HEK293 (cell line): ENCODE results near the gene CTDSP2.

Experiments
- CTCF ChIA-PET: fragments of 350-600 bp; formaldehyde crosslinking; extraction: SDS; loops from one replicate; lab custom pipeline; 2021; ENCODE audit warnings: antibody characterized with exemption; lab: Yijun Ruan, JAX
- POLR2A ChIA-PET: fragments of 300-600 bp; formaldehyde crosslinking; extraction: SDS; loops from one replicate; lab custom pipeline; 2020; ENCODE audit warnings: antibody characterized with exemption, inconsistent platforms; lab: Yijun Ruan, JAX
- H3K27ac ChIP-seq: fragments of 200-500 bp; sonication (Bioruptor generic); 2 replicates; pipeline ENCODE4 v1.5.1; 2014; ENCODE audit warnings: low read depth, low read length, control low read depth, inconsistent platforms; ENCODE audit errors: extremely low read depth
- H3K36me3 ChIP-seq, 2 experiments: fragments of 200-500 bp in 1 of 2; sonication (Bioruptor generic) in 1 of 2; 1 replicate in 1 of 2; 2 replicates in 1 of 2; pipeline ENCODE4 v1.5.1; 2014 to 2017; ENCODE audit warnings: inconsistent platforms in 2 of 2, low read length in 2 of 2; ENCODE audit not compliant: control insufficient read depth in 2 of 2, insufficient read depth in 1 of 2
- H3K4me1 ChIP-seq: fragments of 200-500 bp; sonication (Bioruptor generic); 2 replicates; pipeline ENCODE4 v1.5.1; 2014; ENCODE audit warnings: mild to moderate bottlenecking, low read length, inconsistent platforms; ENCODE audit not compliant: control insufficient read depth, insufficient read depth
- H3K4me3 ChIP-seq: 2 replicates; pipeline ENCODE4 v1.5.1; 2011; ENCODE audit warnings: low read depth, mild to moderate bottlenecking, control low read depth, low read length, moderate library complexity
- H3K9me3 ChIP-seq: fragments of 200-500 bp; sonication (Bioruptor generic); 2 replicates; pipeline ENCODE4 v1.5.1; 2014; ENCODE audit warnings: low read depth, low read length, inconsistent platforms; ENCODE audit not compliant: control insufficient read depth, insufficient read depth
- GLIS1 ChIP-seq: fragments of 450-650 bp; formaldehyde crosslinking; IDR thresholded peaks from 2 replicates; pipeline ENCODE4 v1.5.1; 2016; ENCODE audit warnings: missing biosample characterization, missing genetic modification characterization
- IKZF3 ChIP-seq: fragments of 450-650 bp; IDR thresholded peaks from 2 replicates; pipeline ENCODE4 v1.5.0; 2018; ENCODE audit warnings: missing biosample characterization, mild to moderate bottlenecking, missing genetic modification characterization, moderate library complexity
- KLF10 ChIP-seq: fragments of 450-650 bp; IDR thresholded peaks from 2 replicates; pipeline ENCODE4 v1.5.1; 2018; ENCODE audit warnings: missing biosample characterization, mild to moderate bottlenecking, missing genetic modification characterization
- KLF8 ChIP-seq: fragments of 450-650 bp; formaldehyde crosslinking; IDR thresholded peaks from 2 replicates; pipeline ENCODE4 v1.5.1; 2016; ENCODE audit warnings: missing biosample characterization, missing genetic modification characterization
- PRDM1 ChIP-seq: fragments of 450-650 bp; formaldehyde crosslinking; IDR thresholded peaks from 2 replicates; pipeline ENCODE4; 2016; ENCODE audit warnings: missing biosample characterization, missing genetic modification characterization
- ZBTB17 ChIP-seq: fragments of 450-650 bp; formaldehyde crosslinking; IDR thresholded peaks from 2 replicates; pipeline ENCODE4 v1.5.1; 2016; ENCODE audit warnings: missing biosample characterization, missing genetic modification characterization
- ZBTB20 ChIP-seq: fragments of 450-650 bp; formaldehyde crosslinking; IDR thresholded peaks from 2 replicates; pipeline ENCODE4 v1.5.1; 2016; ENCODE audit warnings: missing biosample characterization, missing genetic modification characterization
- ZBTB48 ChIP-seq: fragments of 450-650 bp; formaldehyde crosslinking; IDR thresholded peaks from 2 replicates; pipeline ENCODE4 v1.5.1; 2016; ENCODE audit warnings: missing biosample characterization, missing genetic modification characterization
- ZBTB8A ChIP-seq: fragments of 450-650 bp; formaldehyde crosslinking; IDR thresholded peaks from 2 replicates; pipeline ENCODE4 v1.5.1; 2016; ENCODE audit warnings: missing biosample characterization, missing genetic modification characterization
- ZIC2 ChIP-seq: fragments of 450-650 bp; formaldehyde crosslinking; IDR thresholded peaks from 2 replicates; pipeline ENCODE4 v1.5.1; 2016; ENCODE audit warnings: missing biosample characterization, missing genetic modification characterization
- ZNF146 ChIP-seq: fragments of 450-650 bp; formaldehyde crosslinking; IDR thresholded peaks from 2 replicates; pipeline ENCODE4 v1.5.1; 2016; ENCODE audit warnings: missing biosample characterization, missing genetic modification characterization
- ZNF2 ChIP-seq: fragments of 450-650 bp; formaldehyde crosslinking; IDR thresholded peaks from 2 replicates; pipeline ENCODE4 v1.5.1; 2016; ENCODE audit warnings: missing biosample characterization, missing genetic modification characterization
- ZNF239 ChIP-seq: fragments of 450-650 bp; formaldehyde crosslinking; IDR thresholded peaks from 2 replicates; pipeline ENCODE4 v1.5.1; 2016; ENCODE audit warnings: missing biosample characterization, missing genetic modification characterization
- ZNF24 ChIP-seq: fragments of 450-650 bp; formaldehyde crosslinking; IDR thresholded peaks from 2 replicates; pipeline ENCODE4 v1.5.1; 2016; ENCODE audit warnings: missing biosample characterization, missing genetic modification characterization
- ZNF366 ChIP-seq: fragments of 450-650 bp; formaldehyde crosslinking; conservative IDR thresholded peaks from 2 replicates; pipeline ENCODE4 v1.5.1; 2016; ENCODE audit warnings: missing biosample characterization, missing genetic modification characterization
- ZNF510 ChIP-seq: fragments of 450-650 bp; formaldehyde crosslinking; IDR thresholded peaks from 2 replicates; pipeline ENCODE4 v1.5.1; 2018; ENCODE audit warnings: mild to moderate bottlenecking, missing genetic modification characterization, missing biosample characterization; ENCODE audit not compliant: insufficient replicate concordance
- ZNF561 ChIP-seq: fragments of 450-650 bp; IDR thresholded peaks from 2 replicates; pipeline ENCODE4 v1.5.1; 2018; ENCODE audit warnings: missing biosample characterization, missing genetic modification characterization, borderline replicate concordance
- ZNF660 ChIP-seq: fragments of 450-650 bp; IDR thresholded peaks from 2 replicates; pipeline ENCODE4 v1.5.1; 2018; ENCODE audit warnings: missing biosample characterization, mild to moderate bottlenecking, missing genetic modification characterization
- ZXDB ChIP-seq: fragments of 450-650 bp; formaldehyde crosslinking; IDR thresholded peaks from 2 replicates; pipeline ENCODE4 v1.5.1; 2016; ENCODE audit warnings: missing biosample characterization, missing genetic modification characterization
- TF ChIP-seq, protein P1 (sequence below): fragments of 450-650 bp; formaldehyde crosslinking; optimal IDR thresholded peaks from 2 replicates; pipeline ENCODE3; 2016; ENCODE audit warnings: missing biosample characterization, mild to moderate bottlenecking, missing genetic modification characterization
- TF ChIP-seq, protein P2 (sequence below): fragments of 450-650 bp; formaldehyde crosslinking; IDR thresholded peaks from 2 replicates; pipeline ENCODE4 v1.5.1; 2016; ENCODE audit warnings: missing biosample characterization, missing genetic modification characterization, borderline replicate concordance
- TF ChIP-seq, protein P3 (sequence below): fragments of 450-650 bp; formaldehyde crosslinking; IDR thresholded peaks from 2 replicates; pipeline ENCODE4 v1.5.1; 2017; ENCODE audit warnings: missing biosample characterization, missing genetic modification characterization
- TF ChIP-seq, protein P4 (sequence below): fragments of 450-650 bp; formaldehyde crosslinking; IDR thresholded peaks from 2 replicates; pipeline ENCODE4 v1.5.1; 2016; ENCODE audit warnings: missing biosample characterization, missing genetic modification characterization
- TF ChIP-seq, protein P5 (sequence below): fragments of 450-650 bp; formaldehyde crosslinking; IDR thresholded peaks from 2 replicates; pipeline ENCODE4 v1.5.1; 2017; ENCODE audit warnings: missing biosample characterization, missing genetic modification characterization

Gene CTDSP2

DNA sequence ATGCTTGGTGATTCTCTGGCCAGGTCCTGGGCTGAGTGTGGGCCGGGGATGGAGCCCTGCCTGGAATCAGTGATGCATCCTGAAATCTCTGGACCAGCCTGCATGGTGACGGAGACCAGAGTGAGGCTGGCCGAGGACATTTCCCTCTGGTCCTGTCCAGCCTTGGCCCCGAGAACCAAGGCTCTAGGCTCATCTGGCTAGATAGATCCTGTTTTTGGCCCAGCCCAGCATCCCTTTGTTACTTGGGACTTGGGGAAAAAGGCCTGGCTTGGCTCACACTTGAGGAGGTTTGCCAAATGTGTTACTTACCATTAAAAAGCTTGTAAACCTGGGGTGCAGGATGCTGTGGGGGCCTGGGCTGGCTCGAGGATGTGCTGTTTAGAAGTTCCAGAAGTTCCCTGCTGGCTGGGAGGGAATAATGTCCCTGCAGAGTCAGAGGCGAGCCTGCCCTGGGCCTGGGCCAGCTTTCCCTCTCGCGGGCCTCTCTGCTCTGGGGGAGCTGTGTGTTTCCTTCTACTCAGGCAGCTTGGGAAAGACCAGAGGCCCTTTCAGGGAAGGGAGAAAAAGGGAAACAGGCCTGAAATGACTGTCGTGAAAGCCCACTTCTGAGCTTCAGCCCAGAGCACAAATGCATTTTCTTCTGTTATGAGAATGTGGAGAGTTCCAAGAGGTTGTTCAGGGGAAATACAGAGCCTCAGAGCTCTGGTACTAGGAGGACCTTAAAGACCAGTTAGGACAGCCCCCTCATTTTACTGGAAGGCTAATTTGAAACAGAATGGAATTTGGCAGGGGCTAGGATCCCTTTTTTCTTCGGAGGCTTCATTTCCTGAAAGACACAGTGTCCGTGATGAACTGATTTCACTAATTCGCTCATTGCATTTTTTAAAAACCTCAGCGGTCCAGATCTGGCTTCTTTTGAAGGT is 47.2 kb upstream of the CTDSP2 start:
- peak overlapping the region; percentile 53 for H3K27ac ChIP-seq
- POLR2A ChIA-PET, result interaction anchor here (0.9 to 5.0 kb wide), 6 partner anchors 29 to 128 kb away, joined by 3 to 61 read pairs (median 4); partner anchors contain the start of gene CTDSP2
- H3K4me1 ChIP-seq, result peaks cover 17% of the 10 kb centered on the region
- no peaks in the 10 kb centered on the region for H3K9me3 ChIP-seq
- no peaks in the 10 kb centered on the region for H3K36me3 ChIP-seq
- CTCF ChIA-PET, result interaction anchor here (0.5 to 3.0 kb wide), 8 partner anchors 12 to 369 kb away, joined by 3 to 14 read pairs (median 4); partner anchors contain the start of gene TSFM
- H3K4me3 ChIP-seq, result no peak overlapping the region
- peak; percentile 76 for TF ChIP-seq ZBTB20
- no peak for TF ChIP-seq ZNF146
- TF ChIP-seq, protein P1, sequence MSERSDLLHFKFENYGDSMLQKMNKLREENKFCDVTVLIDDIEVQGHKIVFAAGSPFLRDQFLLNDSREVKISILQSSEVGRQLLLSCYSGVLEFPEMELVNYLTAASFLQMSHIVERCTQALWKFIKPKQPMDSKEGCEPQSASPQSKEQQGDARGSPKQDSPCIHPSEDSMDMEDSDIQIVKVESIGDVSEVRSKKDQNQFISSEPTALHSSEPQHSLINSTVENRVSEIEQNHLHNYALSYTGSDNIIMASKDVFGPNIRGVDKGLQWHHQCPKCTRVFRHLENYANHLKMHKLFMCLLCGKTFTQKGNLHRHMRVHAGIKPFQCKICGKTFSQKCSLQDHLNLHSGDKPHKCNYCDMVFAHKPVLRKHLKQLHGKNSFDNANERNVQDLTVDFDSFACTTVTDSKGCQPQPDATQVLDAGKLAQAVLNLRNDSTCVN, result no peak
- TF ChIP-seq ZXDB, result peak; percentile 59
- peak; percentile 73; the same call in 1 of the 2 replicates for TF ChIP-seq ZBTB48 (tag by site-specific recombination)
- TF ChIP-seq, protein P2, sequence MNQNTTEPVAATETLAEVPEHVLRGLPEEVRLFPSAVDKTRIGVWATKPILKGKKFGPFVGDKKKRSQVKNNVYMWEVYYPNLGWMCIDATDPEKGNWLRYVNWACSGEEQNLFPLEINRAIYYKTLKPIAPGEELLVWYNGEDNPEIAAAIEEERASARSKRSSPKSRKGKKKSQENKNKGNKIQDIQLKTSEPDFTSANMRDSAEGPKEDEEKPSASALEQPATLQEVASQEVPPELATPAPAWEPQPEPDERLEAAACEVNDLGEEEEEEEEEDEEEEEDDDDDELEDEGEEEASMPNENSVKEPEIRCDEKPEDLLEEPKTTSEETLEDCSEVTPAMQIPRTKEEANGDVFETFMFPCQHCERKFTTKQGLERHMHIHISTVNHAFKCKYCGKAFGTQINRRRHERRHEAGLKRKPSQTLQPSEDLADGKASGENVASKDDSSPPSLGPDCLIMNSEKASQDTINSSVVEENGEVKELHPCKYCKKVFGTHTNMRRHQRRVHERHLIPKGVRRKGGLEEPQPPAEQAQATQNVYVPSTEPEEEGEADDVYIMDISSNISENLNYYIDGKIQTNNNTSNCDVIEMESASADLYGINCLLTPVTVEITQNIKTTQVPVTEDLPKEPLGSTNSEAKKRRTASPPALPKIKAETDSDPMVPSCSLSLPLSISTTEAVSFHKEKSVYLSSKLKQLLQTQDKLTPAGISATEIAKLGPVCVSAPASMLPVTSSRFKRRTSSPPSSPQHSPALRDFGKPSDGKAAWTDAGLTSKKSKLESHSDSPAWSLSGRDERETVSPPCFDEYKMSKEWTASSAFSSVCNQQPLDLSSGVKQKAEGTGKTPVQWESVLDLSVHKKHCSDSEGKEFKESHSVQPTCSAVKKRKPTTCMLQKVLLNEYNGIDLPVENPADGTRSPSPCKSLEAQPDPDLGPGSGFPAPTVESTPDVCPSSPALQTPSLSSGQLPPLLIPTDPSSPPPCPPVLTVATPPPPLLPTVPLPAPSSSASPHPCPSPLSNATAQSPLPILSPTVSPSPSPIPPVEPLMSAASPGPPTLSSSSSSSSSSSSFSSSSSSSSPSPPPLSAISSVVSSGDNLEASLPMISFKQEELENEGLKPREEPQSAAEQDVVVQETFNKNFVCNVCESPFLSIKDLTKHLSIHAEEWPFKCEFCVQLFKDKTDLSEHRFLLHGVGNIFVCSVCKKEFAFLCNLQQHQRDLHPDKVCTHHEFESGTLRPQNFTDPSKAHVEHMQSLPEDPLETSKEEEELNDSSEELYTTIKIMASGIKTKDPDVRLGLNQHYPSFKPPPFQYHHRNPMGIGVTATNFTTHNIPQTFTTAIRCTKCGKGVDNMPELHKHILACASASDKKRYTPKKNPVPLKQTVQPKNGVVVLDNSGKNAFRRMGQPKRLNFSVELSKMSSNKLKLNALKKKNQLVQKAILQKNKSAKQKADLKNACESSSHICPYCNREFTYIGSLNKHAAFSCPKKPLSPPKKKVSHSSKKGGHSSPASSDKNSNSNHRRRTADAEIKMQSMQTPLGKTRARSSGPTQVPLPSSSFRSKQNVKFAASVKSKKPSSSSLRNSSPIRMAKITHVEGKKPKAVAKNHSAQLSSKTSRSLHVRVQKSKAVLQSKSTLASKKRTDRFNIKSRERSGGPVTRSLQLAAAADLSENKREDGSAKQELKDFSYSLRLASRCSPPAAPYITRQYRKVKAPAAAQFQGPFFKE, result no peak
- peak; percentile 42; the same call in 1 of the 2 replicates for TF ChIP-seq ZBTB8A (tag by site-specific recombination)
- peak; percentile 58; the same call in 1 of the 2 replicates for TF ChIP-seq IKZF3 (tag by site-specific recombination)
- TF ChIP-seq ZBTB17 (tag by site-specific recombination), result peak; percentile 62; the same call in 1 of the 2 replicates
- TF ChIP-seq, protein P3, sequence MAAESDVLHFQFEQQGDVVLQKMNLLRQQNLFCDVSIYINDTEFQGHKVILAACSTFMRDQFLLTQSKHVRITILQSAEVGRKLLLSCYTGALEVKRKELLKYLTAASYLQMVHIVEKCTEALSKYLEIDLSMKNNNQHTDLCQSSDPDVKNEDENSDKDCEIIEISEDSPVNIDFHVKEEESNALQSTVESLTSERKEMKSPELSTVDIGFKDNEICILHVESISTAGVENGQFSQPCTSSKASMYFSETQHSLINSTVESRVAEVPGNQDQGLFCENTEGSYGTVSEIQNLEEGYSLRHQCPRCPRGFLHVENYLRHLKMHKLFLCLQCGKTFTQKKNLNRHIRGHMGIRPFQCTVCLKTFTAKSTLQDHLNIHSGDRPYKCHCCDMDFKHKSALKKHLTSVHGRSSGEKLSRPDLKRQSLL (tag by site-specific recombination), result peak; percentile 26; the same call in 1 of the 2 replicates
- peak; percentile 61 for TF ChIP-seq PRDM1
- TF ChIP-seq ZNF366 (tag by site-specific recombination), result 0 out of 2 replicates have a peak, but pooled peaks have one; percentile 18
- TF ChIP-seq GLIS1 (tag by site-specific recombination), result peak; percentile 73
- TF ChIP-seq ZNF2, result peak; percentile 21; the same call in 1 of the 2 replicates
- TF ChIP-seq, protein P4, sequence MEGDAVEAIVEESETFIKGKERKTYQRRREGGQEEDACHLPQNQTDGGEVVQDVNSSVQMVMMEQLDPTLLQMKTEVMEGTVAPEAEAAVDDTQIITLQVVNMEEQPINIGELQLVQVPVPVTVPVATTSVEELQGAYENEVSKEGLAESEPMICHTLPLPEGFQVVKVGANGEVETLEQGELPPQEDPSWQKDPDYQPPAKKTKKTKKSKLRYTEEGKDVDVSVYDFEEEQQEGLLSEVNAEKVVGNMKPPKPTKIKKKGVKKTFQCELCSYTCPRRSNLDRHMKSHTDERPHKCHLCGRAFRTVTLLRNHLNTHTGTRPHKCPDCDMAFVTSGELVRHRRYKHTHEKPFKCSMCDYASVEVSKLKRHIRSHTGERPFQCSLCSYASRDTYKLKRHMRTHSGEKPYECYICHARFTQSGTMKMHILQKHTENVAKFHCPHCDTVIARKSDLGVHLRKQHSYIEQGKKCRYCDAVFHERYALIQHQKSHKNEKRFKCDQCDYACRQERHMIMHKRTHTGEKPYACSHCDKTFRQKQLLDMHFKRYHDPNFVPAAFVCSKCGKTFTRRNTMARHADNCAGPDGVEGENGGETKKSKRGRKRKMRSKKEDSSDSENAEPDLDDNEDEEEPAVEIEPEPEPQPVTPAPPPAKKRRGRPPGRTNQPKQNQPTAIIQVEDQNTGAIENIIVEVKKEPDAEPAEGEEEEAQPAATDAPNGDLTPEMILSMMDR, result peak; percentile 34; the same call in 1 of the 2 replicates
- 0 out of 2 replicates have a peak, but pooled peaks have one; percentile 24 for TF ChIP-seq KLF10
- no peak for TF ChIP-seq ZNF239 (tag by site-specific recombination)
- peak; percentile 69; the same call in 1 of the 2 replicates for TF ChIP-seq ZNF561 (tag by site-specific recombination)
- TF ChIP-seq, protein P5, sequence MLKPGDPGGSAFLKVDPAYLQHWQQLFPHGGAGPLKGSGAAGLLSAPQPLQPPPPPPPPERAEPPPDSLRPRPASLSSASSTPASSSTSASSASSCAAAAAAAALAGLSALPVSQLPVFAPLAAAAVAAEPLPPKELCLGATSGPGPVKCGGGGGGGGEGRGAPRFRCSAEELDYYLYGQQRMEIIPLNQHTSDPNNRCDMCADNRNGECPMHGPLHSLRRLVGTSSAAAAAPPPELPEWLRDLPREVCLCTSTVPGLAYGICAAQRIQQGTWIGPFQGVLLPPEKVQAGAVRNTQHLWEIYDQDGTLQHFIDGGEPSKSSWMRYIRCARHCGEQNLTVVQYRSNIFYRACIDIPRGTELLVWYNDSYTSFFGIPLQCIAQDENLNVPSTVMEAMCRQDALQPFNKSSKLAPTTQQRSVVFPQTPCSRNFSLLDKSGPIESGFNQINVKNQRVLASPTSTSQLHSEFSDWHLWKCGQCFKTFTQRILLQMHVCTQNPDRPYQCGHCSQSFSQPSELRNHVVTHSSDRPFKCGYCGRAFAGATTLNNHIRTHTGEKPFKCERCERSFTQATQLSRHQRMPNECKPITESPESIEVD (tag by site-specific recombination), result 0 out of 2 replicates have a peak, but pooled peaks have one; percentile 6
- TF ChIP-seq ZNF510, result no peak
- TF ChIP-seq ZIC2 (tag by site-specific recombination), result peak; percentile 54
- TF ChIP-seq ZNF660 (tag by site-specific recombination), result peak; percentile 65; the same call in 1 of the 2 replicates
- 0 out of 2 replicates have a peak, but pooled peaks have one; percentile 33 for TF ChIP-seq ZNF24 (tag by site-specific recombination)
- TF ChIP-seq KLF8 (tag by site-specific recombination), result peak; percentile 43; the same call in 1 of the 2 replicates
